PC-3 (cell line): ENCODE results near the gene ZBTB40.

Experiments used
- EZH2phosphoT487 ChIP-seq: fragments of 300-600 bp; sonication (generic); IDR thresholded peaks from 2 replicates; pipeline ENCODE4 v1.6.1; 2018; ENCODE audit warnings: mild to moderate bottlenecking, antibody characterized with exemption, low read length, borderline replicate concordance
- TF ChIP-seq, protein P1 (sequence below): fragments of 300-600 bp; sonication (generic); conservative IDR thresholded peaks from 2 replicates; pipeline ENCODE4 v1.5.1; 2017; ENCODE audit warnings: antibody characterized with exemption, low read depth, mild to moderate bottlenecking, low read length

DNA sequence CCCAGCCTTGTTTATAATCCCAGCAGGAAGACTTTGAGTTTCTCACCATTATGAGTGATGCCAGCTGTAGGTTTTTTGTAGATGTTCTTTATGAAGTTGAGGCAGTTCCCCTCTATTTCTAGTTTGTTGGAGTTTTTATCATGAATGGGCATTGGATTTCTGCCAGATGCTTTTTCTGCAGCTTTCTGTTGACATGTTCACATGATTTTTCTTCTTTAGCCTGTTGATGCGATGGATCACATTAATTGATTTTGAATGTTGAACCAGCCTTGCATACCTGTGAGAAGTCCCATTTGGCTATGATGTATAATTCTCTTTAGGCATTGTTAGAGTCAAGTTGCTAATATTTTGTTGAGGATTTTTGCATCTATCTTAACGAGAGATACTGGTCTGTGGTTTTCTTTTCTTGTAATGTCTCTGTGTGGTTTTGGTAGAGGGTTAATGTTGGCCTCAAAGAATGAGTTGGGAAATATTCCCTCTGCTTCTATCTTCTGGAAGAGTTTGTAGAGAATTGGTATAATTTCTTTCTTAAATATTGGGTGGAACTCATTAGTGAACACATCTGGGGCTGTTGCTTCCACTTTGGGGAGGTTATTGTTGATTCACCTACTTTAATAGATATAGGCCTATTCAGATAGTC lies 33.2 kb downstream of the ZBTB40 start:
- TF ChIP-seq, protein P1, sequence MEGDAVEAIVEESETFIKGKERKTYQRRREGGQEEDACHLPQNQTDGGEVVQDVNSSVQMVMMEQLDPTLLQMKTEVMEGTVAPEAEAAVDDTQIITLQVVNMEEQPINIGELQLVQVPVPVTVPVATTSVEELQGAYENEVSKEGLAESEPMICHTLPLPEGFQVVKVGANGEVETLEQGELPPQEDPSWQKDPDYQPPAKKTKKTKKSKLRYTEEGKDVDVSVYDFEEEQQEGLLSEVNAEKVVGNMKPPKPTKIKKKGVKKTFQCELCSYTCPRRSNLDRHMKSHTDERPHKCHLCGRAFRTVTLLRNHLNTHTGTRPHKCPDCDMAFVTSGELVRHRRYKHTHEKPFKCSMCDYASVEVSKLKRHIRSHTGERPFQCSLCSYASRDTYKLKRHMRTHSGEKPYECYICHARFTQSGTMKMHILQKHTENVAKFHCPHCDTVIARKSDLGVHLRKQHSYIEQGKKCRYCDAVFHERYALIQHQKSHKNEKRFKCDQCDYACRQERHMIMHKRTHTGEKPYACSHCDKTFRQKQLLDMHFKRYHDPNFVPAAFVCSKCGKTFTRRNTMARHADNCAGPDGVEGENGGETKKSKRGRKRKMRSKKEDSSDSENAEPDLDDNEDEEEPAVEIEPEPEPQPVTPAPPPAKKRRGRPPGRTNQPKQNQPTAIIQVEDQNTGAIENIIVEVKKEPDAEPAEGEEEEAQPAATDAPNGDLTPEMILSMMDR, result no peak
- no peak for TF ChIP-seq EZH2phosphoT487
